B cell (primary cell): ENCODE results near the gene ANKRD11. TPM values are rescaled to one million over a fixed set of nuclear protein-coding genes. Genes with fewer than 3 reads are reported as not detected.

Experiments used
- ATAC-seq: fragments of 200-7000 bp; cut with Tn5 transposase; one replicate; pipeline ENCODE4 v1.10.0; 2021; ENCODE audit warnings: low read depth, mild to moderate bottlenecking, moderate number of reproducible peaks, moderate library complexity
- CTCF ChIA-PET: fragments of 350-600 bp; sonication (Branson Sonifier 250); formaldehyde crosslinking; loops from one replicate; lab custom pipeline; 2021; ENCODE audit warnings: antibody characterized with exemption, inconsistent platforms; lab: Charles Lee
- POLR2A ChIA-PET: fragments of 350-600 bp; sonication (Branson Sonifier 250); formaldehyde crosslinking; loops from one replicate; lab custom pipeline; 2021; ENCODE audit warnings: antibody characterized with exemption; lab: Charles Lee
- DNase-seq: peaks from one replicate; pipeline ENCODE4 v3.0.0; 2013
- H2AFZ ChIP-seq: 2 replicates; pipeline ENCODE4 v1.6.1; 2012; ENCODE audit warnings: mild to moderate bottlenecking, low read depth, low read length; ENCODE audit not compliant: insufficient read depth, poor library complexity, severe bottlenecking
- H3K27ac ChIP-seq, 2 donors: 1 replicate in 1 of 2; 2 replicates in 1 of 2; pipeline ENCODE4 v1.5.1; 2012 to 2013; ENCODE audit warnings: low read length in 2 of 2, mild to moderate bottlenecking in 2 of 2, moderate library complexity in 1 of 2
- H3K27me3 ChIP-seq, 4 experiments: fragments of 200-600 bp in 1 of 4; sonication (generic) in 1 of 4; replicated peaks in 1 of 4; 1 replicate in 2 of 4; 2 replicates in 2 of 4; pipeline versions ENCODE4 v1.6.1 to v1.7.0; 2013 to 2016; ENCODE audit warnings: low read length in 3 of 4, mild to moderate bottlenecking in 2 of 4, mixed read lengths in 1 of 4, moderate library complexity in 1 of 4; ENCODE audit not compliant: insufficient read depth in 4 of 4, control insufficient read depth in 3 of 4; ENCODE audit errors: control extremely low read depth in 1 of 4
- H3K36me3 ChIP-seq, 2 experiments: replicated peaks in 1 of 2; 1 replicate in 1 of 2; 2 replicates in 1 of 2; pipeline versions ENCODE4 v1.6.1 to v1.7.1; 2013; ENCODE audit warnings: low read length in 1 of 2; ENCODE audit not compliant: insufficient read depth in 2 of 2, control insufficient read depth in 1 of 2; ENCODE audit errors: control extremely low read depth in 1 of 2, extremely low read depth in 1 of 2
- H3K4me1 ChIP-seq, 2 donors: fragments of 200-600 bp in 1 of 2; sonication (generic) in 1 of 2; 1 replicate in 1 of 2; 2 replicates in 1 of 2; pipeline versions ENCODE4 v1.5.1 to v1.6.1; 2013 to 2017; ENCODE audit warnings: low read length in 2 of 2; ENCODE audit not compliant: control insufficient read depth in 2 of 2, insufficient read depth in 2 of 2
- H3K4me2 ChIP-seq: replicated peaks from 2 replicates; pipeline ENCODE3; 2012; ENCODE audit warnings: mild to moderate bottlenecking, low read depth, low read length; ENCODE audit not compliant: poor library complexity, severe bottlenecking
- H3K4me3 ChIP-seq, 5 experiments: fragments of 200-600 bp in 1 of 5; sonication (generic) in 1 of 5; 1 replicate in 3 of 5; 2 replicates in 2 of 5; pipeline versions ENCODE4 v1.5.1 to v1.7.0; 2011 to 2016; ENCODE audit warnings: low read length in 4 of 5, mild to moderate bottlenecking in 4 of 5, low read depth in 2 of 5, control low read depth in 1 of 5, moderate library complexity in 1 of 5; ENCODE audit not compliant: insufficient read depth in 1 of 5; ENCODE audit errors: control extremely low read depth in 1 of 5, extremely low read depth in 1 of 5
- H3K79me2 ChIP-seq: fragments of 200-600 bp; sonication (generic); one replicate; pipeline ENCODE4 v1.6.0; 2016; ENCODE audit warnings: low read length; ENCODE audit not compliant: control insufficient read depth, insufficient read depth
- H3K9ac ChIP-seq: fragments of 200-600 bp; sonication (generic); 2 replicates; pipeline ENCODE4 v1.6.1; 2017; ENCODE audit warnings: mild to moderate bottlenecking, low read length, moderate library complexity
- H3K9me3 ChIP-seq, 3 donors: one replicate each; pipeline versions ENCODE4 v1.6.1 to v1.7.1; 2013; ENCODE audit warnings: low read length in 2 of 3; ENCODE audit not compliant: control insufficient read depth in 2 of 3, insufficient read depth in 1 of 3; ENCODE audit errors: control extremely low read depth in 1 of 3
- H4K20me1 ChIP-seq: 2 replicates; pipeline ENCODE4 v1.6.0; 2012; ENCODE audit warnings: mild to moderate bottlenecking, low read length; ENCODE audit not compliant: insufficient read depth, control insufficient read depth, poor library complexity, severe bottlenecking
- H3K27ac Mint-ChIP-seq: one replicate; pipeline ENCODE4 v1.8.0; 2021; ENCODE audit warnings: mixed read lengths
- H3K27me3 Mint-ChIP-seq: one replicate; pipeline ENCODE4 v1.8.0; 2021; ENCODE audit warnings: mixed read lengths
- H3K4me1 Mint-ChIP-seq: one replicate; pipeline ENCODE4 v1.8.0; 2021; ENCODE audit warnings: mixed read lengths
- H3K4me3 Mint-ChIP-seq: one replicate; pipeline ENCODE4 v1.8.0; 2021; ENCODE audit warnings: mixed read lengths
- H3K9me3 Mint-ChIP-seq: one replicate; pipeline ENCODE4 v1.8.0; 2022; ENCODE audit warnings: mixed read lengths; ENCODE audit not compliant: insufficient read depth
- CTCF ChIP-seq: fragments of 200-600 bp; IDR thresholded peaks from one replicate; pipeline ENCODE4 v1.8.0; 2022; ENCODE audit warnings: antibody characterized with exemption, mild to moderate bottlenecking
- EZH2 ChIP-seq: IDR thresholded peaks from 2 replicates; pipeline ENCODE4 v1.6.1; 2012; ENCODE audit warnings: borderline replicate concordance, low read depth, mild to moderate bottlenecking, moderate library complexity, low read length; ENCODE audit not compliant: insufficient read depth, poor library complexity, severe bottlenecking
- WGBS: methylation state at CpG from one replicate; pipeline ENCODE4 v1.1.5; 2013; ENCODE audit warnings: missing lambda C conversion rate; ENCODE audit not compliant: insufficient coverage; 5-methylcytosine and 5-hydroxymethylcytosine counted together
- intact Hi-C: fragments of 100-400 bp; cut with micrococcal nuclease; formaldehyde crosslinking; loops from one replicate; pipeline ENCODE4 v1.10.0; 2022
- polyA plus RNA-seq: library from polyadenylated mRNA; depleted of rRNA; stranded (reverse); fragments of >200 nt; gene quantifications from 2 replicates; pipeline ENCODE4 v1.2.3, GENCODE V29; 2012
- total RNA-seq, 2 donors: library from RNA; stranded (reverse); fragments of 120-200 nt in 1 of 2; gene quantifications; 1 replicate in 1 of 2; 2 replicates in 1 of 2; pipeline versions ENCODE4 v1.2.3 to v1.2.4, GENCODE V29; 2013 to 2022

The ANKRD11 gene
- total and polyA plus RNA-seq, 2 donors (not counting 1 experiment from before 2014, with no cell fraction given): 67.9 to 314 TPM

GRCh38 chr16:89442588-89442987, 47.8 kb downstream of the ANKRD11 start:
- Mint-ChIP-seq H3K9me3 (no peaks in the 10 kb centered on the region), H3K27ac (no peak overlapping the region), H3K4me1 (peaks cover 85% of the 10 kb centered on the region), H3K4me3 (peak overlapping the region; percentile 36), H3K27me3 (no peaks in the 10 kb centered on the region)
- DNase-seq (no peak), ATAC-seq (no peak)
- CTCF ChIA-PET: no interaction called here
- Histone ChIP-seq H3K36me3 (no peaks in the 10 kb centered on the region), H4K20me1 (peaks cover 100% of the 10 kb centered on the region), H3K4me2 (peak overlapping the region; percentile 14), H3K27me3 (no peaks in the 10 kb centered on the region), H3K4me3 (no peak overlapping the region), H3K4me1 (peaks cover 49 to 73% of the 10 kb centered on the region in 2 donors), H3K27ac (no peak overlapping the region), H3K79me2 (peaks cover 100% of the 10 kb centered on the region), H3K9me3 (no peaks in the 10 kb centered on the region), H3K9ac (no peak overlapping the region), H2AFZ (no peak overlapping the region)
- no peak for TF ChIP-seq EZH2
- no peak for TF ChIP-seq CTCF
- POLR2A ChIA-PET: no interaction called here
- intact Hi-C loops: no loop called here
- WGBS: 56% methylated on average over 6 of the region's 10 CpGs

GRCh38 chr16:89439659-89440058, 50.7 kb downstream of the ANKRD11 start:
- TF ChIP-seq EZH2 (no peak), CTCF (no peak)
- Histone ChIP-seq H3K9ac (no peak overlapping the region), H3K79me2 (peaks cover 100% of the 10 kb centered on the region), H2AFZ (no peak overlapping the region), H3K4me2 (no peak overlapping the region), H3K27me3 (no peaks in the 10 kb centered on the region), H3K27ac (no peak overlapping the region), H3K9me3 (no peaks in the 10 kb centered on the region), H3K36me3 (no peaks in the 10 kb centered on the region), H4K20me1 (peaks cover 100% of the 10 kb centered on the region), H3K4me3 (no peak overlapping the region), H3K4me1 (peaks cover 51 to 72% of the 10 kb centered on the region in 2 donors)
- H3K4me3 Mint-ChIP-seq: no peak overlapping the region
- 85% methylated on average over 3 of the region's 5 CpGs for WGBS
- DNase-seq (no peak), ATAC-seq (no peak)
- intact Hi-C loops: loop anchor here (5.0 kb wide), 1 partner anchor 43 kb away; no protein-coding TSS in a partner anchor
- H3K9me3 Mint-ChIP-seq: no peaks in the 10 kb centered on the region
- no peaks in the 10 kb centered on the region for H3K27me3 Mint-ChIP-seq
- CTCF ChIA-PET: no interaction called here
- no peak overlapping the region for H3K27ac Mint-ChIP-seq
- H3K4me1 Mint-ChIP-seq: peaks cover 86% of the 10 kb centered on the region
- POLR2A ChIA-PET: interaction anchor here (0.6 to 1.5 kb wide), 3 partner anchors 10 to 176 kb away, joined by 3 to 4 read pairs (median 3); no protein-coding TSS in a partner anchor
